NCI-H226 (cell line): ENCODE data around the gene PHLDB1.
"Not testable (repeated sequence)": the region's sequence is repeated elsewhere in the genome, so short reads cannot be mapped to it uniquely, and the experiment has no call there.

ENCODE experiments used
- DNase-seq: peaks from one replicate; pipeline ENCODE4 v3.0.0-alpha.2; 2015

PHLDB1 gene

GRCh38 chr11:118660681-118661424 is 53.4 kb downstream of the PHLDB1 start:
- DNase-seq: no peak

- DNase-seq: no peak
Measured at GRCh38 chr11:118661425-118662301, 54.2 kb downstream of the PHLDB1 start.

DNA sequence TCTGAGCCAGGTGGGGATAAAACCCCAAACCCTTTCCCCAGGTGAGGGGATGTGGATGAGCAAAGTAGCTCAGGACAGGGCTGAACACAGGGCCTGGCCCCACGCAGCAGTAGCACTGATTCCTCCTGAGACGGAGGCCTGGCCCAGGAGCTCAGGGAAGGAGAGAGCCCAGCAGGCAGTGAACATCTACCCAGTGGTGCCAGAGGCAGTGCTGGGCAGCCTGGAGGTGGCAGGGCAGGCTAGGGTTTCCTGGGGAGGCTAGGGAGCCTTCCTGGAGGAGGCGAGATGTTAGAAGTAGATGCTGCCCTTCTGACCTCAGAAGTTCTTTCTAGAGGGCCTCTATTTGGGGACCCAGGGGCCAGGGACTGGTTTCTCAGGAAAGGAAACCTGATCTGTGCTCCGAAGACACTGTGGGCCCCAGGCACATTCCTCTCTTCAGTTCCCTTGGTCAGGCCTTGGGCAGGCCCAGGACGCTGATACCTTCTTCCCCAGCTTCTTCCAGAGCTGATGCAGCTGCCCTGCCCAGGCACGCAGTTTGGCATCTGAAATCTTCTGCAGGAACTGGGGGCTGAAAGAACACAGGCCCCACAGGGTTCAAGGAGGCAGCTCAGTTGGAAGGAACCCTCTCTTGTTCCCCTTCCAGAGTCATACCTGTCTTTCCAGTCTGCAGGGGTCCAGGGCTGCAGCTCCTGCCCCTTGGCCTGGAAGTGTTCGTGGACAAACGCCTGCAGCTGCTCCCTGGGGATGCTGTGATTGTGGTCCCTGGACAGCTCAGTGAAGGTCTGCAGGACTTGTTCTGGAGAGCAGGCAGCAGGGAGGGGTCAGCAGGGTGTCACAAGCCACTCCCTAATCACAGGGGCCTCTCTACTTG is 55.2 kb downstream of the PHLDB1 start:
- DNase-seq: no peak

GRCh38 chr11:118663381-118663780 is 56.0 kb downstream of the PHLDB1 start:
- no peak for DNase-seq

DNA sequence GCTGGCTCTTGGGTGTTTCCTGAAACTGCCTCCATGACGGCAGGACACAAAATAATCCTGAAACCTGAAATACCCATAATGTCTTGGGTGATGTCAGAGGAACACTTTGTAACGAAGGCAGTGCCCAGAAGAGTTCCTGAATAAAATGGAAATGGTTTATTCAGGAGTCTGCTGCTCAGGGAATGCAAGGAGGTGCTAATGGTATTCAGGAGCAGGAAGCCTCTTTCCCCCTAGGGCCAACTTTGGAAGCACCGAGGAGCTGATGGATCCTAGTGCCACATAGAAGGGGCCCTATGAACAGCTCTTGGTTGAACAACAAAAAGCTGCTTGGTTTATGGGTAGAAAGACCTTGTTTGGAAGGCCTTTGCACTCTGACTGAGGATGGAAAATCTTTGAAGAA is 56.5 kb downstream of the PHLDB1 start:
- no peak for DNase-seq

DNA sequence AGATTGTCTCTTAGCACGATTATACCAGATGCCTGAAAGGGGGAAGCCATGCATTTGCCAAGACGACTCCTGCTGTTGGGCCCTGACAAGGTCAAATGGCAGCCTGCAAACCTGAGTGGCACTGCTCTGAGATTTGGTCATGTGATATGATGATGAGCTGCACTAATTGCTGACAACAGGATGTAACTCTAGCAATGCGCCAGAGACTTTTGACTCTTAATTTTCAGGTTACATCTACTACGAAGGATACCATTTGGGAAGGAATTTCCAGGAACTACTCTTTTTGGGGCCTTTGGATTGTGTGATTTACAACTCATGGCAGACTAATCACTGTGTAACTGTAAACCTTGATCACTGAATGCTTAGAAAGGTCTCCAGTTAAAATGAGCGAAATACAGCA is 59.0 kb downstream of the PHLDB1 start:
- DNase-seq: no peak

DNA sequence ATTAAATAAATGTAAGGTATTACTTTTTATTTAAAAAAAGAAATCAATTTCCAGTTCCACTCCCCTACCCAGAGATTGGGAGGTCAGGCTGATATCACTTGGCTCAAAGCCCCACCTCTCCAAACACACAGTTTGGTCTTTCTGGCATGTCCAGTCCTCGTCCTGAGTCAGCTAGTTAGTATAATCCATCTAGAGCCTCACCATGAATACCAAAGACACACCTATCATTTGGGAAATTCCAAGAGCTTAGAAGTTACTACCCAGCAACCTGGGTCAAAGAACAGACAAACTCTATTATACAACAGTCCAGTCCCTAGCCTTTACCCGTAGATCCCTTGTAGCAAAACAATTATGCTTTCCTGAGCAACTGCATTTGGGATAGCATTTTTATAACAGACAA is 62.6 kb downstream of the PHLDB1 start:
- no peak for DNase-seq

DNA sequence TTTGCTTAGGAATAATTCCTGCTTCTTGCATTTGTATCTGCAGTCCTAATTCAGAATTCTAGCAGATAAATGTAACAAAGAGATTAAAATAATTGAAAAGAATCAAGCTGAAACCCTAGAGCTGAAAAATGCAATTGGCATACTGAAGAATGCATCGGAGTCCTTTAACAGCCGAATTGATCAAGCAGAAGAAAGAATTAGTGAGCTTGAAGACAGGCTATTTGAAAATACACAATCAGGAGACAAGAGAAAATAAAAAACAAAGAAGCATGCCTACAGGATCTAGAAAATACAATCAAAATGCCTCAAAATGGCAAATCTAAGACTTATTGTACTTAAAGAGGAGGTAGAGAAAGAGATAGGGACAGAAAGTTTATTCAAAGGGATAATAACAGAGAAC is 63.8 kb downstream of the PHLDB1 start:
- no peak for DNase-seq

- no peak for DNase-seq
Measured at GRCh38 chr11:118672846-118673245, 65.4 kb downstream of the PHLDB1 start.

- DNase-seq: no peak
Measured at GRCh38 chr11:118673361-118674081, 66.1 kb downstream of the PHLDB1 start.

DNA sequence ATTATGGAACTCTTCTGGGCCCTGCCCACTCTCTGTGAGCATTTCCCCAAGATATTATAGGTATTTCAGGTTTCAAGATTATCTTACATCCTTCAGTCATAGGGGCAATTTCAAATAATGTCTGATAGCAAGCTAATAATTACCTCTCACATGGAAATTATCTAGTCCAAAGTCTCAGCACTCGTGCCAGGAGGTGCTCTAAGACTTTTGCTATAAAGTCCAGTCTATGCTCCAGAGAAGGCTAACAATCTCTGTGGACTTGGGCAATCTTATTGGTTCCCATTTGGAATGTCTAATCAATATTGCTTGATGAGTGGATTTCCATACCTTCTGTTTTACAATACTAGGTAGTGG is 66.6 kb downstream of the PHLDB1 start:
- DNase-seq: no peak

DNA sequence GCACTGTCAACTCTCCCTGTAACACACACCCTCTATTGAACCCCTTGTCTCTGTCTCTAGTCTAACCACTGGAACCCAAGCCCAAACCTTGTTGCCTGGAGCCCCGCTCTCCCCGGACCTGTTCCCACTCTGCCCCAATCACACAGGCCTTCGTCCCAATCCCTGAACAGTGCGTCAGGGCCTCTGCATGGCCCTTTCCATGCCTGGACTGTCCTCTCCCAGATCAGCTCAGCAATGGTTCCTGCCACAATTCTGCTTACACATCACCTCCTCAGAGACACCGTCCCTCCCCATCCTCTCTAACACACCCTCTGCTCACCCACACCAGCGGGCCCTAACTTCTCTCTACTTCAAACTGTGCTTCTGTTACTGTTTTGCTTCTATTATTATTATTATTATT is 70.6 kb downstream of the PHLDB1 start:
- no peak for DNase-seq

DNA sequence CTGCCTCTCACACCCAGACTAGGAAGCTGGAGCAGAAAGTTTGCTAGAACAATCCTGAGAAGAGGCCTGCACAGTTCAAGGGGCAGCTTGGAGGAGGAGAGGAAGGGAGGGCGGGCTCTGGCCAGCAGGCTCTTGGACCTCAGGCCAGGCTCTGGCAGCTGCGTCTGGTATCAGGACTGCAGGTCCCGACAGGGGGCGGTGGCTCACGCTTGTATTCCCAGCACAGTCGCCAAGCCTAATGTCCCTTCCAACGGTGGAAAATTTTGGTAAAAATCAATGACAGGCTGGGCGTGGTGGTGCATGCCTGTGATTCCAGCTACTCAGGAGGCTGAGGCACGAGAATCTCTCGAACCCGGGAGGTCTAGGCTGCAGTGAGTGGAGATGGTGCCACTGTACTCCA is 71.5 kb downstream of the PHLDB1 start:
- not testable (repeated sequence) for DNase-seq

GRCh38 chr11:118679483-118679882 is 72.1 kb downstream of the PHLDB1 start, which contains the start of gene TREH:
Gene TREH (minus strand): TSS chr11:118679650. CDS start chr11:118679627, 23 bp downstream.
- DNase-seq: no peak

DNA sequence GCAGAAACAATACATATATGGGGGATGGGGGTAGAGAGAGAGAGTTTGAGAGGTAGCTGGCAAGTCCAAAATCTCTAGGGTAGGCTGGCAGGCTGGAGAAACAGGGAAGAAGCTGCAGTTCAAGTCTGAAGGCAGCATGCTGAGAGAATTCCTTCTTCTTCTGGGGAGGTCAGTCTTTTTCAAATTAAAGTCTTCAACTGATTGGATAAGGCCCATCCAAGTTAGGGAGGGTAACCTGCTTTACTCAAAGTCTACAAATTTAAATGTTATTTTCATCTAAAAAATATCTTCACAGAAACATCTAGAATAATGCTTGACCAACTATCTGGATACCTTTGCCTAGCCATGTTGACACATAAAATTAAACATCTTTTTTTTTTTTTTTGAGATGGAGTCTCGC is 75.0 kb downstream of the PHLDB1 start:
- no peak for DNase-seq

DNA sequence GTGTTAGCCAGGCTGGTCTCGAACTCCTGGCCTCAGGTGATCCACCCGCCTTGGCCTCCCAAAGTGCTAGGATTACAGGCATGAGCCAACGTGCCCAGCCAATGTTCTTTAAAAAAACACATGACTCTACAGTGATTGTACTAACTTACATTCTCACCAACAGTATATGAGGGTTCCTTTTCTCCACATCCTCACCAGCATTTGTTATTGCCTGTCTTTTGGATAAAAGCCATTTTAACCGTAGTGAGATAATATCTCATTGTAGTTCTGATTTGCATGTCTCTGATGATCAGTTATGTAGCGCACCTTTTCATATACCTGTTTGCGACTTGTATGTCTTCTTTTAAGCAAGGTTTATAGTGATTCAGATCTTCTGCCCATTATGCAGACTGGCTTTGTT is 75.5 kb downstream of the PHLDB1 start:
- not testable (repeated sequence) for DNase-seq

- DNase-seq: no peak
Measured at GRCh38 chr11:118684187-118684586, 76.8 kb downstream of the PHLDB1 start.

DNA sequence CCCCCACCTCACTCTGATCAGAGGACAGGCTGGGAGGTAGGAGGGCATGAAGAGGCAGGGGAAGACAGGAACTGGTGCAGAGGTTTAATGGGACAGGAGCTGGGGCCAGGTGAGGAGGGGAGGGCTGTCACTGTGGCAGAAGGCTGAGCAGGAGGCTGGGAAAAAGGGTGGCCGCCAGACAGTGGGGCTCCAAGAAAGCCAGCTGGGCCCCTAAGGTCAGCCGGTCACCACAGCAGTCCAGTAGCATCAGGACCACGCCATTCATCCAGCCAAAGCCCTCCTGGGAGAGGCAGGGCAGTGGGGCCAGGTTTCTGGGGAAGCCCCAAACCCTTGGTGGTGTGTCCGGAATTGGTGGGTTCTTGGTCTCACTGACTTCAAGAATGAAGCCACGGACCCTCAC is 80.5 kb downstream of the PHLDB1 start:
- DNase-seq: no peak

GRCh38 chr11:118688339-118688738 is 80.9 kb downstream of the PHLDB1 start:
- not testable (repeated sequence) for DNase-seq

- no peak for DNase-seq
Measured at GRCh38 chr11:118688851-118689502, 81.6 kb downstream of the PHLDB1 start.

DNA sequence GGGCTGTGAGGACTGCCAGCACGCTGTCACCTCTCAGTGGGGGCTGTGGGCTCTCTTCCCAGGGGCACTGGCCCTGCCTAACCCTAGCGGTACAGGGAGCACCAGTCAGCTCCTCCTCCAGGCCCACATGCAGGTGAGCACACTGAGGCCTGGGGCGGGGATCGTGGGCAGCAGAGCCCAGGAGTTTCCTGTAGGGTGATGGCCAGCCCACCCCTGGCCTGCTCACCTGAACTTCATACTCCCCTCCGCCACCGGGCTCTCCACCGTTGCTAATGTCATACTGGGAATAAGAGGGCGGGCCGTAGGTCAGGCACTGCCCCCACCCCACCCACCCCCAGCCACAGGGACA is 82.1 kb downstream of the PHLDB1 start:
- no peak for DNase-seq
